Astrocyte (in vitro differentiated cells and primary cell): Measurements from ENCODE around the gene PSMB11. TPM values are rescaled to one million over a fixed set of nuclear protein-coding genes. Genes with fewer than 3 reads are reported as not detected.
A peak's percentile ranks its signal among the peaks of the same experiment; 100 is the strongest.

Experiments
- DNase-seq: peaks from one replicate; pipeline ENCODE4 v3.0.0-alpha.2; 2010; ENCODE audit warnings: low read depth
- FAIRE-seq: peaks from 2 replicates; lab custom pipeline; 2011; peaks lifted over from hg19 to GRCh38; lab: Jason Lieb, UNC
- H2AFZ ChIP-seq: 2 replicates; pipeline ENCODE4 v1.6.0; 2012; ENCODE audit warnings: low read depth, low read length, inconsistent platforms
- H3K27ac ChIP-seq: 2 replicates; pipeline ENCODE4 v1.5.1; 2011; ENCODE audit warnings: low read depth, low read length, inconsistent platforms
- H3K27me3 ChIP-seq: 2 replicates; pipeline ENCODE4 v1.6.0; 2011; ENCODE audit warnings: low read length, inconsistent platforms; ENCODE audit not compliant: insufficient read depth
- H3K36me3 ChIP-seq: 2 replicates; pipeline ENCODE4 v1.5.1; 2011; ENCODE audit warnings: low read length, inconsistent platforms; ENCODE audit not compliant: insufficient read depth
- H3K4me1 ChIP-seq: 2 replicates; pipeline ENCODE4 v1.5.1; 2011; ENCODE audit warnings: low read length, inconsistent platforms; ENCODE audit not compliant: insufficient read depth
- H3K4me2 ChIP-seq: 2 replicates; pipeline ENCODE4 v1.6.0; 2012; ENCODE audit warnings: low read length, inconsistent platforms
- H3K4me3 ChIP-seq: 2 replicates; pipeline ENCODE4 v1.5.1; 2011; ENCODE audit warnings: low read depth, mild to moderate bottlenecking, low read length, inconsistent platforms; ENCODE audit not compliant: insufficient read depth
- H3K79me2 ChIP-seq: 2 replicates; pipeline ENCODE4 v1.6.0; 2012; ENCODE audit warnings: mild to moderate bottlenecking, low read length, inconsistent platforms; ENCODE audit not compliant: insufficient read depth
- H3K9ac ChIP-seq: 2 replicates; pipeline ENCODE4 v1.6.0; 2012; ENCODE audit warnings: mild to moderate bottlenecking, low read length, inconsistent platforms
- H3K9me3 ChIP-seq: 2 replicates; pipeline ENCODE4 v1.5.1; 2012; ENCODE audit warnings: low read depth, mild to moderate bottlenecking, low read length, inconsistent platforms; ENCODE audit not compliant: insufficient read depth
- H4K20me1 ChIP-seq: 2 replicates; pipeline ENCODE4 v1.6.0; 2012; ENCODE audit warnings: low read length, inconsistent platforms; ENCODE audit not compliant: insufficient read depth
- H3K27ac Mint-ChIP-seq: one replicate; pipeline ENCODE4 v1.8.0; 2021; ENCODE audit warnings: mild to moderate bottlenecking, mixed read lengths; ENCODE audit not compliant: unreplicated experiment
- H3K27me3 Mint-ChIP-seq: one replicate; pipeline ENCODE4 v1.8.0; 2021; ENCODE audit warnings: low read depth, mixed read lengths; ENCODE audit not compliant: unreplicated experiment
- H3K36me3 Mint-ChIP-seq: one replicate; pipeline ENCODE4 v1.8.0; 2021; ENCODE audit warnings: low read depth, mixed read lengths; ENCODE audit not compliant: unreplicated experiment
- H3K4me1 Mint-ChIP-seq: one replicate; pipeline ENCODE4 v1.8.0; 2021; ENCODE audit warnings: low read depth, mixed read lengths; ENCODE audit not compliant: unreplicated experiment
- H3K4me3 Mint-ChIP-seq: one replicate; pipeline ENCODE4 v1.8.0; 2021; ENCODE audit warnings: mild to moderate bottlenecking, moderate library complexity, mixed read lengths; ENCODE audit not compliant: unreplicated experiment
- H3K9me3 Mint-ChIP-seq: one replicate; pipeline ENCODE4 v1.8.0; 2021; ENCODE audit warnings: mild to moderate bottlenecking, mixed read lengths; ENCODE audit not compliant: unreplicated experiment
- EZH2 ChIP-seq: IDR thresholded peaks from 2 replicates; pipeline ENCODE4 v1.6.1; 2012; ENCODE audit warnings: mild to moderate bottlenecking, low read length, inconsistent platforms; ENCODE audit not compliant: insufficient read depth
- total RNA-seq: library from RNA; stranded (reverse); gene quantifications from 2 replicates; pipeline ENCODE4 v1.2.1, GENCODE V29; 2021
- TF ChIP-seq, protein P1 (sequence below): IDR thresholded peaks from 2 replicates; pipeline ENCODE4 v1.5.1; 2011; ENCODE audit warnings: low read depth, mild to moderate bottlenecking, inconsistent platforms, low read length, moderate library complexity; ENCODE audit not compliant: insufficient read depth

Gene PSMB11
- total RNA-seq, 1 donor from 2014 or later, result not detected

DNA sequence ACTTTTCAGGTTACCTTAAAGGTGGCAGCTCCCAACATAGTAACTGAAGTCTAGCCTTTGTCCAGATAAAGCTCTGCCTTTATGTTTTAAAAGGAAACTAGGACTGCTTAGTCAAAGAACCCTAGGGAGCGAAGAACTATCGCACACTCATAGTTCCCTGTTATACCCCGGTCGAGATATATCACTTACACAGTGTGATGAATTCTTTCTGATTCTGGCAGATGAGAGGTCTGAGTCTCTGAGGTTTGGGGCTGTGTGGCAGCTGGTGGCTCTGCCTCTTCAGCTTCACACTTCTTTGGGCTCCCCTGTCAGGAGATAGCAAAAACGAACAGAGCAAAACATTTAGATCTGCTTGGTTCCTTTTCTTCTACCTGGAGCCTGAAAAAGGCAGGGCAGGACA lies 36.0 kb downstream of the PSMB11 start:
- peak overlapping the region; percentile 58 for H3K9ac ChIP-seq

DNA sequence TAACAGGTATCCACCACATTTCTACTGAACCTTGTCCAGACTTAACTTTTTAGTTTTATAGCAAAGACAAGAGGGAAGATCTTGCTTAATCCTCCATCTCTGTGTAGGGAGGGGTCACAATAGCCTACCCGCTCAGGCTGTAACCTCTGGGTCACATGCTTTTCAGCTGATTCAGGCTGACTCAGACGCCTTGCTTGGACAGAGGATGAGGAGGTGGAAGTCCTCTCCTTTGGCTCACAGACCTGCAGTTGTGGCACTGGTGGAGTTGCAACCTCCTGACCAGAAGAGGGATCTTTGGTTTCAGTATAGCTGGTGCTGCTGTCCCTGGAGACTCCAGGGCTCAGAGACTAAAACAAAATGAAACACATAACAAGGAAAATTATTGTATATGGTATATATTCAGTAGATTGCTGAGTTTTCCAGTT lies 36.7 kb downstream of the PSMB11 start:
- Histone ChIP-seq H3K9me3 (no peaks in the 10 kb centered on the region), H3K27me3 (no peaks in the 10 kb centered on the region), H3K4me2 (peak overlapping the region; percentile 67), H4K20me1 (peaks cover 11% of the 10 kb centered on the region), H3K4me3 (no peak overlapping the region), H3K4me1 (peaks cover 30% of the 10 kb centered on the region), H3K79me2 (peaks cover 26% of the 10 kb centered on the region), H3K9ac (peak overlapping the region; percentile 58), H3K27ac (peak overlapping the region; percentile 76), H3K36me3 (peaks cover 63% of the 10 kb centered on the region), H2AFZ (no peak overlapping the region)
- peak; percentile 49 for FAIRE-seq
- peak overlapping the region; percentile 62 for H3K4me3 Mint-ChIP-seq
- peak overlapping the region; percentile 73 for H3K27ac Mint-ChIP-seq
- TF ChIP-seq, protein P1, sequence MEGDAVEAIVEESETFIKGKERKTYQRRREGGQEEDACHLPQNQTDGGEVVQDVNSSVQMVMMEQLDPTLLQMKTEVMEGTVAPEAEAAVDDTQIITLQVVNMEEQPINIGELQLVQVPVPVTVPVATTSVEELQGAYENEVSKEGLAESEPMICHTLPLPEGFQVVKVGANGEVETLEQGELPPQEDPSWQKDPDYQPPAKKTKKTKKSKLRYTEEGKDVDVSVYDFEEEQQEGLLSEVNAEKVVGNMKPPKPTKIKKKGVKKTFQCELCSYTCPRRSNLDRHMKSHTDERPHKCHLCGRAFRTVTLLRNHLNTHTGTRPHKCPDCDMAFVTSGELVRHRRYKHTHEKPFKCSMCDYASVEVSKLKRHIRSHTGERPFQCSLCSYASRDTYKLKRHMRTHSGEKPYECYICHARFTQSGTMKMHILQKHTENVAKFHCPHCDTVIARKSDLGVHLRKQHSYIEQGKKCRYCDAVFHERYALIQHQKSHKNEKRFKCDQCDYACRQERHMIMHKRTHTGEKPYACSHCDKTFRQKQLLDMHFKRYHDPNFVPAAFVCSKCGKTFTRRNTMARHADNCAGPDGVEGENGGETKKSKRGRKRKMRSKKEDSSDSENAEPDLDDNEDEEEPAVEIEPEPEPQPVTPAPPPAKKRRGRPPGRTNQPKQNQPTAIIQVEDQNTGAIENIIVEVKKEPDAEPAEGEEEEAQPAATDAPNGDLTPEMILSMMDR, result no peak
- TF ChIP-seq EZH2, result no peak
- no peaks in the 10 kb centered on the region for H3K9me3 Mint-ChIP-seq
- peak; percentile 91 for DNase-seq
- H3K4me1 Mint-ChIP-seq, result peaks cover 31% of the 10 kb centered on the region
- H3K36me3 Mint-ChIP-seq, result peaks cover 14% of the 10 kb centered on the region
- H3K27me3 Mint-ChIP-seq, result no peaks in the 10 kb centered on the region

More for the DNA sequence above, 36.0 kb downstream of the PSMB11 start:
- Mint-ChIP-seq H3K27me3 (no peaks in the 10 kb centered on the region), H3K4me1 (peaks cover 31% of the 10 kb centered on the region), H3K36me3 (peaks cover 14% of the 10 kb centered on the region), H3K27ac (peak overlapping the region; percentile 73), H3K4me3 (peak overlapping the region; percentile 62), H3K9me3 (no peaks in the 10 kb centered on the region)
- Histone ChIP-seq H3K79me2 (peaks cover 25% of the 10 kb centered on the region), H2AFZ (no peak overlapping the region), H4K20me1 (peaks cover 11% of the 10 kb centered on the region), H3K4me3 (no peak overlapping the region), H3K4me1 (peaks cover 30% of the 10 kb centered on the region), H3K4me2 (peak overlapping the region; percentile 67), H3K9me3 (no peaks in the 10 kb centered on the region), H3K36me3 (peaks cover 65% of the 10 kb centered on the region), H3K27ac (peak overlapping the region; percentile 76), H3K27me3 (no peaks in the 10 kb centered on the region)
- FAIRE-seq, result no peak
- no peak for DNase-seq
- no peak for TF ChIP-seq EZH2
- TF ChIP-seq, protein P1, result no peak

DNA sequence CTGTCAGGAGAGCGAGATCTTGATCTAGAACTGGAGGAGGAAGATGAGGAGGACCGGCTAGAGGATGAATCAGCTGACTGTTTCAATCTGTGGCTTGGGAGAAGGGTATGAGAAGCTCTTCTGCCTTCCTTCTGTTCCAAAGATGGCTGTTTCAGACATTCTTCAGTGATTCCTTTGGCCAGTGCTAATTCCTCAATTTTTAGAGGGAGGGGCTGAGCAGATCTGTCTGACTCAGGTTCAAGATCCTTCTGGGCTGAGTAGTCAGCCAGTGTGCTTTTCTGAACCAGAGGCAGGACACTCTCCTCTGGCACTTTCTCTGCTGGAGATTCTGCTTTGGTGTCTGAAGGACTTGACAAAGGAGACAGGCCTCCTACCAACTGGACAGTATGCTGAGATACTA lies 37.7 kb downstream of the PSMB11 start:
- FAIRE-seq (peak; percentile 29), DNase-seq (peak; percentile 46)
- Histone ChIP-seq H3K4me3 (no peak overlapping the region), H3K4me1 (peaks cover 30% of the 10 kb centered on the region), H3K27ac (peak overlapping the region; percentile 76), H3K36me3 (peaks cover 60% of the 10 kb centered on the region), H3K79me2 (peaks cover 26% of the 10 kb centered on the region), H4K20me1 (peaks cover 11% of the 10 kb centered on the region), H3K9ac (peak overlapping the region; percentile 58), H3K27me3 (no peaks in the 10 kb centered on the region), H3K9me3 (no peaks in the 10 kb centered on the region), H3K4me2 (peak overlapping the region; percentile 67), H2AFZ (no peak overlapping the region)
- H3K27me3 Mint-ChIP-seq, result no peaks in the 10 kb centered on the region
- peak overlapping the region; percentile 73 for H3K27ac Mint-ChIP-seq
- TF ChIP-seq, protein P1, result no peak
- TF ChIP-seq EZH2, result no peak
- no peaks in the 10 kb centered on the region for H3K9me3 Mint-ChIP-seq
- H3K36me3 Mint-ChIP-seq, result peaks cover 14% of the 10 kb centered on the region
- peaks cover 31% of the 10 kb centered on the region for H3K4me1 Mint-ChIP-seq
- H3K4me3 Mint-ChIP-seq, result peak overlapping the region; percentile 64
